ENCODE measurements around the gene FGFBP3. TPM values are rescaled to one million over a fixed set of nuclear protein-coding genes. Genes with fewer than 3 reads are reported as not detected.
A peak's percentile ranks its signal among the peaks of the same experiment; 100 is the strongest.

Gene FGFBP3
- total and polyA plus RNA-seq, 2 of the 4 experiments (the other 2 are of a cell fraction): under 0.01 to 0.36 TPM

- Histone ChIP-seq H3K4me1 (ENCODE audit: control insufficient read depth, insufficient read depth, low read length) (no peaks in the 10 kb centered on the region), H3K4me3 (ENCODE audit: insufficient read depth, low read depth, low read length) (no peak overlapping the region), H3K27me3 (ENCODE audit: control insufficient read depth, insufficient read depth, low read length) (peaks cover 2% of the 10 kb centered on the region; the same call in 1 of the 2 replicates), H4K91ac (ENCODE audit: insufficient read depth, low read depth, low read length) (no peak overlapping the region), H2AFZ (replicated peaks; ENCODE audit: low read length, poor library complexity) (peak overlapping the region; percentile 35), H3K14ac (replicated peaks; ENCODE audit: low read depth, low read length) (no peak overlapping the region), H2BK20ac (ENCODE audit: low read depth, low read length) (no peak overlapping the region), H3K56ac (ENCODE audit: extremely low read depth, insufficient read depth, low read length) (no peak overlapping the region), H4K20me1 (ENCODE audit: insufficient read depth, low read length) (no peaks in the 10 kb centered on the region), H3K27ac (ENCODE audit: insufficient read depth, low read length) (no peak overlapping the region), H2AK9ac (replicated peaks; ENCODE audit: low read depth, low read length, poor library complexity) (peak overlapping the region; percentile 58), H3K23ac (ENCODE audit: low read depth, low read length) (no peak overlapping the region), H3K18ac (ENCODE audit: low read depth, low read length) (no peak overlapping the region), H3K4ac (ENCODE audit: low read depth, low read length) (no peak overlapping the region), H3K9ac (ENCODE audit: low read depth, low read length) (no peak overlapping the region), H2BK5ac (ENCODE audit: low read depth, low read length, poor library complexity, severe bottlenecking) (no peak overlapping the region), H2AK5ac (ENCODE audit: low read depth, low read length) (no peak overlapping the region), H4K5ac (ENCODE audit: low read depth, low read length) (no peak overlapping the region), H3K9me3 (ENCODE audit: control insufficient read depth, insufficient read depth, low read length) (no peaks in the 10 kb centered on the region; the same call in 1 of the 2 replicates), H3K4me2 (ENCODE audit: low read depth, low read length) (no peak overlapping the region), H2BK120ac (ENCODE audit: low read depth, low read length) (no peak overlapping the region), H2BK15ac (ENCODE audit: low read depth, low read length) (no peak overlapping the region), H3K36me3 (ENCODE audit: control insufficient read depth, insufficient read depth, low read length) (no peaks in the 10 kb centered on the region), H4K8ac (ENCODE audit: low read depth in 2 of 2, low read length in 2 of 2) (no peak overlapping the region), H3K79me1 (ENCODE audit: low read depth in 1 of 2, low read length in 2 of 2) (no peaks in the 10 kb centered on the region), H3K9me1 (ENCODE audit: insufficient read depth, low read length) (no peaks in the 10 kb centered on the region; the same call in 1 of the 2 replicates)
- dilution Hi-C loops (cut with HindIII; ENCODE audit: low sequenced_read_pairs, unreplicated experiment): no loop called here
- CTCF ChIA-PET: no interaction called here
- DNase-seq (no peak), ATAC-seq (ENCODE audit: low read depth) (no peak)
- in situ Hi-C loops (cut with MboI; ENCODE audit: low sequenced_read_pairs): no loop called here
- no TSS peak for BruUV-seq (replicated peaks)
- 30% methylated on average over 2 of the region's 7 CpGs; no CpG with 5 or more reads in 1 of the 2 experiments for WGBS, 2 experiments (ENCODE audit: extremely low coverage in 2 of 2, insufficient read length in 1 of 2)
- TF ChIP-seq POLR2A (IDR thresholded peaks at IDR 0.05; ENCODE audit: low read depth, low read length) (no peak), NFE2L2 (IDR thresholded peaks at IDR 0.05; ENCODE audit: low read depth, low read length) (no peak), MAZ (IDR thresholded peaks at IDR 0.05; ENCODE audit: borderline replicate concordance, low read depth, low read length) (no peak)
- intact Hi-C loops (cut with micrococcal nuclease): no loop called here
- POLR2A ChIA-PET (ENCODE audit: unreplicated experiment): no interaction called here
Observed at GRCh38 chr10:91879515-91880170, 29.6 kb downstream of the FGFBP3 start.

Measured in IMR-90 (cell line).